ENCODE results near the gene TBC1D3B. TPM values are rescaled to one million over a fixed set of nuclear protein-coding genes. Genes with fewer than 3 reads are reported as not detected.
"Not testable (repeated sequence)": the region's sequence is repeated elsewhere in the genome, so short reads cannot be mapped to it uniquely, and the experiment has no call there.

Gene TBC1D3B
- polyA plus RNA-seq (2011; rRNA removed): 1.2 and 1.3 TPM in 2 replicates
- polyA minus RNA-seq (2011; rRNA and poly(A)+ RNA removed): 0.52 and 1.2 TPM in 2 replicates

DNA sequence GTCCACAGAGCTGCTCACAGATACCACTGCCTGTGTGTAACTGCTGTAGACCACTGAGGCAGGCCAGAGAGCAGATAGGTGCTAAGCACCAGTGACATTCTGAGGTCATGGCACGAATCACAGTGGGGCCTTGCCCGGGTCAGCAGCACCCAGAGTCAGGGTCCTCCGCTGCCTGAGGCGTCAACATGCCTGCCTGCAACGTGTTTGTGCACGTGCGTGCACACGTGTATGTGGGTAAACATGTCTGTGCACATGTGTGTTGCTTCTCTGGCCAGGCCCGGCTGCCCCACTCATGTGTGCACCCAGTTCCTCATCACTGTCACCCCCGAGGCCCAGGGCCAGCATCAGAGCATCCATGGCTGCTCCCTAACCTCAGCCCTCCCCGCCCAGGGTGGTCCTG, at the start of gene TBC1D3B:
Gene TBC1D3B, minus strand, starts transcription at position 101 of the 400 bp plus-strand sequence. CDS start 1,586 bp downstream, outside the sequence.
- DNase-seq (ENCODE audit: low read depth, low spot score); H3K4me3 ChIP-seq (ENCODE audit: low read depth, low read length); H3K27me3 ChIP-seq (ENCODE audit: control insufficient read depth, insufficient read depth, low read length); H3K27ac ChIP-seq (ENCODE audit: low read depth, low read length); POLR2A ChIA-PET; CTCF ChIA-PET; H3K9me3 ChIP-seq (ENCODE audit: control insufficient read depth, insufficient read depth, low read length): not testable (repeated sequence)

DNA sequence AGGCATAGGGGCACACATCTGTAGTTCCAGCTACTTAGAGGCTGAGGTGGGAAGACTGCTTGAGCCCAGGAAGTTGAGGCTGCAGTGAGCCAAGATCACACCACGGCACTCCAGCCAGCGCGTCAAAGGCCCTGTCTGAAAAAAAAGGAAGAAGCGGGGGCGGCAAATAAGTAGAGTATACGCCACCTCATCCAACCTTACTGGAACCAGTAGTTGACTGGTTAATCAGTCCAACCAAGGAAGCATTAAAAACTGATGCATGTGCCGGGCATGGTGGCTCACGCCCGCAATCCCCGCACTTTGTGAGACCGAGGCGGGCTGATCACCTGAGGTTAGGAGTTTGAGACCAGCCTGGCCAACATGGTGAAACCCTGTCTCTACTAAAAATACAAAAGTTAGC, 46.5 kb upstream of the TBC1D3B start:
- CTCF ChIA-PET; POLR2A ChIA-PET; DNase-seq (ENCODE audit: low read depth, low spot score); H3K4me3 ChIP-seq (ENCODE audit: low read depth, low read length); H3K27ac ChIP-seq (ENCODE audit: low read depth, low read length); H3K27me3 ChIP-seq (ENCODE audit: control insufficient read depth, insufficient read depth, low read length); H3K9me3 ChIP-seq (ENCODE audit: control insufficient read depth, insufficient read depth, low read length): not testable (repeated sequence)

GRCh38 chr17:36221581-36222100, 45.2 kb upstream of the TBC1D3B start:
- DNase-seq (ENCODE audit: low read depth, low spot score); CTCF ChIA-PET; POLR2A ChIA-PET; H3K27ac ChIP-seq (ENCODE audit: low read depth, low read length); H3K27me3 ChIP-seq (ENCODE audit: control insufficient read depth, insufficient read depth, low read length); H3K9me3 ChIP-seq (ENCODE audit: control insufficient read depth, insufficient read depth, low read length); H3K4me3 ChIP-seq (ENCODE audit: low read depth, low read length): not testable (repeated sequence)

DNA sequence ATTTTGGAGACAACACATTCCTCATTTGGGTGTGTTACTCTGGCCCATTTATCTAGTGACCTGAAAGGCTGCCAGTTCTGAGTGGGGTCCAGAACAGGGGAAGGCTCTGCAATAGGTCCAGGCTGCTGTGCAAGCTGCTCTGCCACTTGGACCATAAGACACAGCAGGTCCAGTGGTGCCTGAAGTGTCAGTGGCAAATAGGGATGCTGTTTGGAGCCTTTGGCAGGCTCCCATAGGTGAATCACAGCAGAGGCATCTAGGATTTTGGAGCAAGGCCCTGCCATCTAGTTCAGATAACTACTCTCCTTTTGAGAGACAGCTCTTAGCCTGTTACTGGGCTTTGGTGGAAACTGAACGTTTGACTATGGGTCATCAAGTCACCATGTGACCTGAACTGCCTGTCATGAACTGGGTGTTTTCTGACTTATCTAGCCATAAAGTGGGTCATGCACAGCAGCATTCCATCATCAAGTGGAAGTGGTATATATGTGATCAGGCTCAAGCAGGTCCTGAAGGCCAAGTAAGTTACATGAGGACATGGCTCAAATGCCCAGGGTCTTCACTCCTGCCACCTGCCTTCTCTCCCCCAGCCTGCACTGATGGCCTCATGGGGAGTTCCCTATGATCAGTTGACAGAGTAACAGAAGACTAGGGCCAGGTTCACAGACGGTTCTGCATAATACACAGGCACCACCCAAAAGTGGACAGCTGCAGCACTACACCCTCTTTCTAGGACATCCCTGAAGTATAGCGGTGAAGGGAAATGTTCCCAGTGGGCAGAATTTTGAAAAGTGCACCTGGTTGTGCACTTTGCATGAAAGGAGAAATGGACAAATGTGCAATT, 44.5 kb upstream of the TBC1D3B start:
- DNase-seq (ENCODE audit: low read depth, low spot score); H3K9me3 ChIP-seq (ENCODE audit: control insufficient read depth, insufficient read depth, low read length); H3K4me3 ChIP-seq (ENCODE audit: low read depth, low read length); H3K27me3 ChIP-seq (ENCODE audit: control insufficient read depth, insufficient read depth, low read length); POLR2A ChIA-PET; H3K27ac ChIP-seq (ENCODE audit: low read depth, low read length); CTCF ChIA-PET: not testable (repeated sequence)

DNA sequence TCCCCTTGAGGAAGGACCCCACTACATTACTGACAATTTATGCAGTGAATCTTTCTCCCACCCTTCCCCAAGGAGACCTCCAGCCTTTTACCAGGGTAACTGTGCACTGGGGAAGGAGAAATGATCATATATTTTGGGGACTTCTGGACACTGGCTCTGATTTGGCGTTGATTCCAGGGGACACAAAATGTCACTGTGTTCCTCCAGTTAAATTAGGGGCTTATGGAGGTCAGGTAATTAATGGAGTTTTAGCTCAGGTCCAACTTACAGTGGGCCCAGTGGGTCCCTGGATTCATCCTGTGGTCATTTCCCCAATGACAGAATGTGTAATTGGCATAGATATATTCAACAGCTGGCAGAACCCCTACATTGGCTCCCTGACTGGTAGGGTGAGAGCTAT, 43.1 kb upstream of the TBC1D3B start:
- H3K4me3 ChIP-seq (ENCODE audit: low read depth, low read length); DNase-seq (ENCODE audit: low read depth, low spot score); CTCF ChIA-PET; H3K27me3 ChIP-seq (ENCODE audit: control insufficient read depth, insufficient read depth, low read length); H3K9me3 ChIP-seq (ENCODE audit: control insufficient read depth, insufficient read depth, low read length); H3K27ac ChIP-seq (ENCODE audit: low read depth, low read length); POLR2A ChIA-PET: not testable (repeated sequence)

DNA sequence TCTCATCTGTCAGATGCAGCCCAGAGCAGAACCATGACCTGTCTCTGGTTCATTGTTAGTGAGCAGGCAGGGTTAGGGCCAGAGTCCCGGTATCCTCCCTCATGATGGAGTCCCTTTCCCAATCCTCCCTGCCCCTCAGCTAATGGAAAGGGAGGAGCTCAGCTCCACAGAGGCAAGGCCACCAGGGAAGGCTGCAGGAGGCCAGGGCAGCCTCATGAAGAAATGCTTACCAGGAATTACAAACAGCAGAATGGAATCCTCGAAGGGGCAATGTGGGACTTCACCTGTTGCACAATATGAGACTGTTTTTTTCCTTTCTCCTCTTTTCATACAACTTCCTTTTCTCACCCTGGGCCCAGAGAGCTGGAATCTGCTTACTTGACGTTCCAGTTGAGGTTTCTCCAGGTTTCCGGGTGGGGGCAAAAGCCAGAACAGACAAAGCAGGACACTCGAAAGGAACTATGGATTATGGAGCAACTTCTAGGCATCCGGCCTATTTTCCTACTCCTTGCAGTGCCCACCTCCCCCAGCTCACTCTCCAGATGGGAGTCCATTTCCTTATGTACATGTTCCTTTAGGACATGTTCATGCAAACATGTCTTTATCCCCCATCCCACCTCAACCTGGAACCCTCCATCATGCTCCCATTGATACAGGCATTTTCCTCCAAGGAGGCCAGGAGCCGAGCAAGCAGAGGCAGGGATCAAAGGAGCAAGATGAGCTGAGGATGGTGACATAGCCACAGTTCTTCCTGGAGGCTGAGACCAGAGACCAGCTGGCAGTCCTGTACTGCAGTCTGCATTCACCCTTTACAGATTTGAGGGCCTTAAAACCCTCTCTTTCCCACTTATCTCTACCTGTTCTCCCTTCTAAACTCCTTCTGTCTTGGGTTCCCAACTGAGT, 39.2 kb upstream of the TBC1D3B start:
- POLR2A ChIA-PET; H3K27me3 ChIP-seq (ENCODE audit: control insufficient read depth, insufficient read depth, low read length); H3K27ac ChIP-seq (ENCODE audit: low read depth, low read length); H3K9me3 ChIP-seq (ENCODE audit: control insufficient read depth, insufficient read depth, low read length); CTCF ChIA-PET; DNase-seq (ENCODE audit: low read depth, low spot score); H3K4me3 ChIP-seq (ENCODE audit: low read depth, low read length): not testable (repeated sequence)

DNA sequence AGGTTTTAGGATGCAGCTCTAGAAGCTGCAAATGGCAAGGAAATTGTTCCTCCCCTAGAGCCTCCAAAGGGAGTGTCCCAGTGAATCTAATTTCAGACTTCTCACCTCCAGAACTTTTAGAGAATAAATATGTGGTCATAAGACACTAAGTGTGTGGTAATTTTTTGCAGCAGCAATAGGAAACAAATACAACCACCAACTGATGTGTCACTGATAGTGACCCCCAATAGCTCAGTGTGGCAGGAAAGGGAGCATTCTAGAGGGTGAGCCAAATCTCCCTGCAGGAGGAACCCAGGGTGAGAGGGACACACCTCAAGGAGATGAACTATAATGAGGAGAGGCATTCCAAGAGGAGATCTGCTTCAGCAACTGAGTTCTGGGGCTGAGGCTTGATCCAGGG, 38.5 kb upstream of the TBC1D3B start:
- Histone ChIP-seq H3K4me3 (ENCODE audit: low read depth, low read length) (no peak overlapping the region), H3K9me3 (ENCODE audit: control insufficient read depth, insufficient read depth, low read length) (no peaks in the 10 kb centered on the region), H3K27me3 (ENCODE audit: control insufficient read depth, insufficient read depth, low read length) (peaks cover 6% of the 10 kb centered on the region), H3K27ac (ENCODE audit: low read depth, low read length) (no peak overlapping the region)
- CTCF ChIA-PET: no interaction called here
- DNase-seq (ENCODE audit: low read depth, low spot score): no peak
- POLR2A ChIA-PET: no interaction called here
- TF ChIP-seq, protein P1, sequence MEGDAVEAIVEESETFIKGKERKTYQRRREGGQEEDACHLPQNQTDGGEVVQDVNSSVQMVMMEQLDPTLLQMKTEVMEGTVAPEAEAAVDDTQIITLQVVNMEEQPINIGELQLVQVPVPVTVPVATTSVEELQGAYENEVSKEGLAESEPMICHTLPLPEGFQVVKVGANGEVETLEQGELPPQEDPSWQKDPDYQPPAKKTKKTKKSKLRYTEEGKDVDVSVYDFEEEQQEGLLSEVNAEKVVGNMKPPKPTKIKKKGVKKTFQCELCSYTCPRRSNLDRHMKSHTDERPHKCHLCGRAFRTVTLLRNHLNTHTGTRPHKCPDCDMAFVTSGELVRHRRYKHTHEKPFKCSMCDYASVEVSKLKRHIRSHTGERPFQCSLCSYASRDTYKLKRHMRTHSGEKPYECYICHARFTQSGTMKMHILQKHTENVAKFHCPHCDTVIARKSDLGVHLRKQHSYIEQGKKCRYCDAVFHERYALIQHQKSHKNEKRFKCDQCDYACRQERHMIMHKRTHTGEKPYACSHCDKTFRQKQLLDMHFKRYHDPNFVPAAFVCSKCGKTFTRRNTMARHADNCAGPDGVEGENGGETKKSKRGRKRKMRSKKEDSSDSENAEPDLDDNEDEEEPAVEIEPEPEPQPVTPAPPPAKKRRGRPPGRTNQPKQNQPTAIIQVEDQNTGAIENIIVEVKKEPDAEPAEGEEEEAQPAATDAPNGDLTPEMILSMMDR (IDR thresholded peaks at IDR 0.05; ENCODE audit: low read depth, low read length): no peak

Measured in AG04450 (cell line).